ENCODE results near the gene TCF7L1.

GRCh38 chr2:85253890-85254289 lies 120.7 kb downstream of the TCF7L1 start:
- no peak for TF ChIP-seq CTCF (IDR thresholded peaks at IDR 0.05)
- no peak for TF ChIP-seq POLR2A (IDR thresholded peaks at IDR 0.05)

Data from right lobe of liver (tissue), 4 donors.